IPS-NIHi11 (cell line): ENCODE measurements around the gene RPL9.
"Not testable (repeated sequence)": the region's sequence is repeated elsewhere in the genome, so short reads cannot be mapped to it uniquely, and the experiment has no call there.

Source experiments
- DNase-seq: peaks from one replicate; pipeline ENCODE4 v3.0.0; 2012; ENCODE audit warnings: mixed read lengths, low spot score

Gene RPL9

GRCh38 chr4:39425297-39425696 is 33.4 kb downstream of the RPL9 start:
- not testable (repeated sequence) for DNase-seq

GRCh38 chr4:39422247-39422646 is 36.5 kb downstream of the RPL9 start:
- no peak for DNase-seq

GRCh38 chr4:39415678-39416283 is 42.9 kb downstream of the RPL9 start:
- DNase-seq: no peak

- not testable (repeated sequence) for DNase-seq
Observed at GRCh38 chr4:39411561-39411960, 47.2 kb downstream of the RPL9 start.

DNA sequence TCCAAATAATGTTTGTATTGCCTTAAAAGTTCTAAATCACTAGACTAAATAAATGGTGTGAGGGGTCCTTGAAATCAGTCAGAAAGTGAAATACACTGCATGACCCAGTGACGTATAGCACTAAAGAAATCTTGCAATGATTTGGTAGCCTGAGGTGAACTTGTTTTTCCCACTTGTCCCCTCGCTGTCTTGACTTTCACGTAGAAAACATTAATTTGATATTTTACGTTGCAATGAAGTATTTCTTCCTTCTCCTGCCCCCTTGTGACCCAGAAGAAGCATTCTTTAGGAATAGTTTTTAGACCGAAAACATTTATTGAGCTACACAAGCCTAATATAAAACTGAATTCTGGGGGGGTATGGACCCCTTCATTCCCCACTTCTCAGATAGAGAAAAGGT is 48.3 kb downstream of the RPL9 start:
- DNase-seq: no peak

GRCh38 chr4:39407584-39407885 is 51.2 kb downstream of the RPL9 start:
- no peak for DNase-seq

DNA sequence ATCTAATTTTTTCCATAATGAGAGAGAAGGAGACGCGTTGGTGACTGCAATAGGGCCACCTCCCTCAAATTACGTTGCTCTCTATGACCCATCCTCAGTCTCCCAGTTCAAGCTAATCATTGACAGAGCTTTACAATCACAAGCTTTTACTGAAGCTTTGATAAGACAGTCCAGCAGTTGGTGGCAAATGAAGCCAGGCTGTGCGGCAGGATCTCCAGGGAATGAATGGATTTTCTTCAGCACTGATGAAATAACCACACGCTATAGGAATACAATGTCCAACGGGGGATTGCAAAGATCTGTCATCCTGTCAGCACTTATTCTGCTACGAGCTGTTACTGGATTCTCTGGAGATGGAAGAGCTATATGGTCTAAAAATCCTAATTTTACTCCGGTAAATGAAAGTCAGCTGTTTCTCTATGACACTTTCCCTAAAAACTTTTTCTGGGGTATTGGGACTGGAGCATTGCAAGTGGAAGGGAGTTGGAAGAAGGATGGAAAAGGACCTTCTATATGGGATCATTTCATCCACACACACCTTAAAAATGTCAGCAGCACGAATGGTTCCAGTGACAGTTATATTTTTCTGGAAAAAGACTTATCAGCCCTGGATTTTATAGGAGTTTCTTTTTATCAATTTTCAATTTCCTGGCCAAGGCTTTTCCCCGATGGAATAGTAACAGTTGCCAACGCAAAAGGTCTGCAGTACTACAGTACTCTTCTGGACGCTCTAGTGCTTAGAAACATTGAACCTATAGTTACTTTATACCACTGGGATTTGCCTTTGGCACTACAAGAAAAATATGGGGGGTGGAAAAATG is 51.7 kb downstream of the RPL9 start, which contains the start of gene KLB:
Gene KLB (plus strand): TSS at position 168 of the 821 bp plus-strand sequence. CDS start 20 bp downstream, at position 188.
- no peak for DNase-seq
